K562 (cell line): ENCODE results near the gene CHD5. TPM values are rescaled to one million over a fixed set of nuclear protein-coding genes. Genes with fewer than 3 reads are reported as not detected.

Source experiments
- ATAC-seq: fragments of 200-7000 bp; cut with Tn5 transposase; 3 replicates; pipeline ENCODE4 v1.9.1; 2020; ENCODE audit warnings: moderate library complexity
- BruUV-seq: library from RNA; stranded (reverse); fragments of 400-500 nt; replicated peaks from 2 replicates; lab custom pipeline; 2021; lab: Mats Ljungman, UMichigan
- CTCF ChIA-PET: fragments of 300-600 bp; formaldehyde crosslinking; extraction: SDS; loops from one replicate; lab custom pipeline; 2021; ENCODE audit warnings: low intra/inter-chr PET ratio; lab: Yijun Ruan, JAX
- POLR2A ChIA-PET: fragments of 300-600, 350-650 bp; sonication (Branson Sonifier 250); formaldehyde crosslinking; extraction: SDS; loops from one replicate; lab custom pipeline; 2021; ENCODE audit warnings: antibody characterized with exemption, inconsistent platforms; lab: Yijun Ruan, JAX
- DNase-seq, 4 experiments: peaks; one replicate each; pipeline versions ENCODE4 v3.0.0 to v3.0.0-alpha.2; 2011 to 2018; ENCODE audit warnings: low spot score in 3 of 4, mixed read lengths in 3 of 4; ENCODE audit errors: extremely low read depth in 1 of 4
- FAIRE-seq: peaks from 2 replicates; lab custom pipeline; 2011; peaks lifted over from hg19 to GRCh38; lab: Jason Lieb, UNC
- H2AFZ ChIP-seq: 2 replicates; pipeline ENCODE4 v1.6.0; 2011; ENCODE audit warnings: low read depth, low read length, control low read depth, inconsistent platforms
- H3K27ac ChIP-seq: fragments of 200-600 bp; 3 replicates; pipeline ENCODE4 v1.8.0; 2011; ENCODE audit warnings: low read depth, mild to moderate bottlenecking, control low read depth, inconsistent platforms, low read length, moderate library complexity, mixed read lengths; ENCODE audit errors: extremely low read depth
- H3K27me3 ChIP-seq, 2 experiments: fragments of 300-600 bp in 1 of 2; 2 replicates in 1 of 2; 3 replicates in 1 of 2; pipeline versions ENCODE4 v1.6.0 to v1.8.0; 2011; ENCODE audit warnings: inconsistent platforms in 2 of 2, low read length in 2 of 2, mild to moderate bottlenecking in 1 of 2, mixed read lengths in 1 of 2, moderate library complexity in 1 of 2; ENCODE audit not compliant: control insufficient read depth in 2 of 2, insufficient read depth in 2 of 2
- H3K36me3 ChIP-seq: fragments of 300-600 bp; 3 replicates; pipeline ENCODE4 v1.8.0; 2011; ENCODE audit warnings: mild to moderate bottlenecking, low read length, inconsistent platforms; ENCODE audit not compliant: control insufficient read depth, insufficient read depth
- H3K4me1 ChIP-seq, 2 experiments: fragments of 200-600 bp in 1 of 2; replicated peaks in 1 of 2; 2 replicates in 1 of 2; 3 replicates in 1 of 2; pipeline versions ENCODE4 v1.5.1 to v1.8.0; 2011; ENCODE audit warnings: inconsistent platforms in 2 of 2, low read length in 2 of 2, mild to moderate bottlenecking in 1 of 2, mixed read lengths in 1 of 2, moderate library complexity in 1 of 2; ENCODE audit not compliant: control insufficient read depth in 2 of 2, insufficient read depth in 2 of 2
- H3K4me2 ChIP-seq: 2 replicates; pipeline ENCODE4 v1.6.1; 2011; ENCODE audit warnings: low read length, control low read depth, inconsistent platforms, mixed read lengths; ENCODE audit not compliant: insufficient read depth
- H3K4me3 ChIP-seq: fragments of 200-600 bp; sonication (generic), shearing (Covaris generic); 2 replicates; pipeline ENCODE4 v1.5.1; 2016; ENCODE audit warnings: control low read depth, inconsistent platforms
- H3K79me2 ChIP-seq: fragments of 200-600 bp; 3 replicates; pipeline ENCODE4 v1.8.0; 2011; ENCODE audit warnings: low read length, inconsistent platforms; ENCODE audit not compliant: control insufficient read depth, insufficient read depth
- H3K9ac ChIP-seq, 2 experiments: 2 replicates each; pipeline versions ENCODE4 v1.6.0 to v1.6.1; 2011; ENCODE audit warnings: low read depth in 2 of 2, low read length in 2 of 2, control low read depth in 1 of 2, inconsistent platforms in 1 of 2, mild to moderate bottlenecking in 1 of 2, mixed read lengths in 1 of 2; ENCODE audit not compliant: insufficient read depth in 1 of 2
- H3K9me1 ChIP-seq: one replicate; pipeline ENCODE4 v1.6.0; 2011; ENCODE audit warnings: inconsistent platforms, mild to moderate bottlenecking, low read length, moderate library complexity; ENCODE audit not compliant: control insufficient read depth, insufficient read depth
- H3K9me3 ChIP-seq: replicated peaks from 2 replicates; pipeline ENCODE4 v1.5.1; 2011; ENCODE audit warnings: low read depth, low read length, inconsistent platforms; ENCODE audit not compliant: control insufficient read depth, insufficient read depth
- H4K20me1 ChIP-seq: replicated peaks from 2 replicates; pipeline ENCODE4 v1.6.1; 2011; ENCODE audit warnings: low read length, inconsistent platforms, mixed read lengths; ENCODE audit not compliant: control insufficient read depth, insufficient read depth
- CBFA2T2 ChIP-seq: fragments of 450-650 bp; conservative IDR thresholded peaks from 2 replicates; pipeline ENCODE4 v1.6.1; 2017; ENCODE audit warnings: mild to moderate bottlenecking
- RAD51 ChIP-seq: fragments of 450-650 bp; IDR thresholded peaks from 2 replicates; pipeline ENCODE4 v1.7.1; 2016; ENCODE audit warnings: low read depth, mild to moderate bottlenecking, borderline replicate concordance
- SMARCA4 ChIP-seq: fragments of 450-650 bp; IDR thresholded peaks from 2 replicates; pipeline ENCODE4 v1.6.1; 2016
- TFE3 ChIP-seq: fragments of 450-650 bp; formaldehyde crosslinking; IDR thresholded peaks from 2 replicates; pipeline ENCODE4 v1.4.0; 2020; ENCODE audit warnings: mild to moderate bottlenecking, mixed read lengths
- ZNF184 ChIP-seq: sonication (generic); formaldehyde crosslinking; IDR thresholded peaks from 2 replicates; pipeline ENCODE4 v1.5.0; 2020; ENCODE audit warnings: missing genetic modification reagents
- WGBS: fragments of 100-300 bp; shearing (Covaris generic); methylation state at CpG from one replicate; pipeline ENCODE4 v1.1.6; 2016; ENCODE audit warnings: low coverage, mixed read lengths; ENCODE audit not compliant: insufficient coverage; ENCODE audit errors: missing lambda C conversion rate; 5-methylcytosine and 5-hydroxymethylcytosine counted together
- in situ Hi-C: fragments of 300-500 bp; cut with MboI; formaldehyde crosslinking; loops from 4 replicates; pipeline ENCODE4 v1.15.0; 2018; ENCODE audit warnings: inconsistent platforms, mixed read lengths
- intact Hi-C: fragments of 100-400 bp; cut with micrococcal nuclease; formaldehyde crosslinking; loops from 2 replicates; pipeline ENCODE4 v1.14.2; 2022
- polyA plus RNA-seq, 8 experiments: library from polyadenylated mRNA; depleted of rRNA in 4 of 8; stranded (reverse) in 5 of 8; unstranded in 3 of 8; fragments of >200 nt; fragmentation: Nextera tagmentation in 2 of 8; fragmentation: Illumina TruSeq in 1 of 8; extraction: Ambion mirVana in 2 of 8; extraction: Trizol in 1 of 8; gene quantifications; 2 replicates each; pipeline versions ENCODE4 v1.2.1 to v1.2.3, GENCODE V29; 2011 to 2014; ENCODE audit warnings: inconsistent platforms in 1 of 8, missing spikeins in 1 of 8
- total RNA-seq, 7 experiments: library from RNA; depleted of rRNA in 6 of 7; stranded (reverse); fragments of >200 nt in 6 of 7; fragmentation: Illumina TruSeq in 2 of 7; extraction: Trizol in 2 of 7; gene quantifications; 2 replicates each; pipeline versions ENCODE4 v1.2.1 to v1.2.3, GENCODE V29; 2011 to 2021; ENCODE audit warnings: low replicate concordance in 1 of 7
- TF ChIP-seq, protein P1 (sequence below): IDR thresholded peaks from 2 replicates; pipeline ENCODE4 v1.6.1; 2011; ENCODE audit warnings: borderline replicate concordance, low read depth, mild to moderate bottlenecking, moderate library complexity, low read length; ENCODE audit not compliant: insufficient read depth, poor library complexity, severe bottlenecking
- TF ChIP-seq, protein P2 (sequence below): sonication (generic); formaldehyde crosslinking; IDR thresholded peaks from 2 replicates; pipeline ENCODE4 v1.9.0; 2022; ENCODE audit warnings: mild to moderate bottlenecking, missing genetic modification reagents
- TF ChIP-seq, protein P3 (sequence below): sonication (generic); formaldehyde crosslinking; IDR thresholded peaks from 2 replicates; pipeline ENCODE4 v1.5.0; 2020; ENCODE audit warnings: missing genetic modification reagents

Gene CHD5
- total and polyA plus RNA-seq, 9 of the 15 experiments (the other 6 are each of a cell fraction or from before 2014, with no cell fraction given): 0.03 to 0.52 (median 0.11) TPM; not detected in 2

DNA sequence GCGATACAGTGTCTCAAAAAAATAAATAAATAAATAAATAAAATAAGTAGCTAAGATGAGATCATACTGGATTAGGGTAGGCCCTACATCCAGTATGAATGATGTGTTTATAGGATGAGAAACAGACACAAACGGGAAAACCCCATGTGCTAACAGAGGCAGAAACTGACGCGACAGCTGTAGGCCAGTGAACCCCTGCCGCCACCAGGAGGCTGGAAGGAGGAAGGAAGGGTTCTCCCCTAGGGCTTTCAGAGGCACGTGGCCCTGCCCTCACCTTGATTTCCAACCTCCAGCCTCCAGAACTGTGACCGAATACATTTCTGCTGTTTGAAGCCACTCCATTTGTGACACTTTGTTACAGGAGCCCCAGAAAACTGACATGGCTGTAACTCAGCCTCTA, 38.5 kb downstream of the CHD5 start (continued):
- TF ChIP-seq, protein P1, sequence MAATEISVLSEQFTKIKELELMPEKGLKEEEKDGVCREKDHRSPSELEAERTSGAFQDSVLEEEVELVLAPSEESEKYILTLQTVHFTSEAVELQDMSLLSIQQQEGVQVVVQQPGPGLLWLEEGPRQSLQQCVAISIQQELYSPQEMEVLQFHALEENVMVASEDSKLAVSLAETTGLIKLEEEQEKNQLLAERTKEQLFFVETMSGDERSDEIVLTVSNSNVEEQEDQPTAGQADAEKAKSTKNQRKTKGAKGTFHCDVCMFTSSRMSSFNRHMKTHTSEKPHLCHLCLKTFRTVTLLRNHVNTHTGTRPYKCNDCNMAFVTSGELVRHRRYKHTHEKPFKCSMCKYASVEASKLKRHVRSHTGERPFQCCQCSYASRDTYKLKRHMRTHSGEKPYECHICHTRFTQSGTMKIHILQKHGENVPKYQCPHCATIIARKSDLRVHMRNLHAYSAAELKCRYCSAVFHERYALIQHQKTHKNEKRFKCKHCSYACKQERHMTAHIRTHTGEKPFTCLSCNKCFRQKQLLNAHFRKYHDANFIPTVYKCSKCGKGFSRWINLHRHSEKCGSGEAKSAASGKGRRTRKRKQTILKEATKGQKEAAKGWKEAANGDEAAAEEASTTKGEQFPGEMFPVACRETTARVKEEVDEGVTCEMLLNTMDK: peak; percentile 53
- TF ChIP-seq, protein P2, sequence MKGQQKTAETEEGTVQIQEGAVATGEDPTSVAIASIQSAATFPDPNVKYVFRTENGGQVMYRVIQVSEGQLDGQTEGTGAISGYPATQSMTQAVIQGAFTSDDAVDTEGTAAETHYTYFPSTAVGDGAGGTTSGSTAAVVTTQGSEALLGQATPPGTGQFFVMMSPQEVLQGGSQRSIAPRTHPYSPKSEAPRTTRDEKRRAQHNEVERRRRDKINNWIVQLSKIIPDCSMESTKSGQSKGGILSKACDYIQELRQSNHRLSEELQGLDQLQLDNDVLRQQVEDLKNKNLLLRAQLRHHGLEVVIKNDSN (CRISPR knock-in tag): peak; percentile 81

- no peaks in the 10 kb centered on the region for H3K79me2 ChIP-seq
- ChIA-PET POLR2A (no interaction called here), CTCF (no interaction called here)
- ATAC-seq (no peak), DNase-seq (no peak), FAIRE-seq (no peak)
- peaks cover 63 to 89% of the 10 kb centered on the region in 2 experiments for H3K27me3 ChIP-seq
- no peak for TF ChIP-seq SMARCA4
- 0 out of 2 replicates have a peak, but pooled peaks have one; percentile 18 for TF ChIP-seq CBFA2T2
- peak; percentile 40; the same call in 1 of the 2 replicates for TF ChIP-seq TFE3
- peak; percentile 62; the same call in 1 of the 2 replicates for TF ChIP-seq RAD51
- no peak for TF ChIP-seq ZNF184 (CRISPR knock-in tag)
- TF ChIP-seq, protein P2 (CRISPR knock-in tag): peak; percentile 69
- TF ChIP-seq, protein P3, sequence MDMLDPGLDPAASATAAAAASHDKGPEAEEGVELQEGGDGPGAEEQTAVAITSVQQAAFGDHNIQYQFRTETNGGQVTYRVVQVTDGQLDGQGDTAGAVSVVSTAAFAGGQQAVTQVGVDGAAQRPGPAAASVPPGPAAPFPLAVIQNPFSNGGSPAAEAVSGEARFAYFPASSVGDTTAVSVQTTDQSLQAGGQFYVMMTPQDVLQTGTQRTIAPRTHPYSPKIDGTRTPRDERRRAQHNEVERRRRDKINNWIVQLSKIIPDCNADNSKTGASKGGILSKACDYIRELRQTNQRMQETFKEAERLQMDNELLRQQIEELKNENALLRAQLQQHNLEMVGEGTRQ (CRISPR knock-in tag): peak; percentile 65
- H3K4me1 ChIP-seq: peaks cover 0 to 9% of the 10 kb centered on the region in 2 experiments; a peak in 1 of 5 replicates
- intact Hi-C loops: no loop called here
- no peak overlapping the region for H3K4me2 ChIP-seq
- no peaks in the 10 kb centered on the region for H3K36me3 ChIP-seq
- in situ Hi-C loops: no loop called here
- no peak overlapping the region for H2AFZ ChIP-seq
- peaks cover 31% of the 10 kb centered on the region for H4K20me1 ChIP-seq
- no peak overlapping the region for H3K4me3 ChIP-seq
- no TSS peak for BruUV-seq
- no peak overlapping the region for H3K9ac ChIP-seq
- no peaks in the 10 kb centered on the region for H3K9me3 ChIP-seq
- no peaks in the 10 kb centered on the region for H3K9me1 ChIP-seq
- 0% methylated on average over 1 of the region's 2 CpGs for WGBS
- H3K27ac ChIP-seq: no peak overlapping the region
Observed at GRCh38 chr1:6140413-6140812, 39.7 kb downstream of the CHD5 start.
